Suprapubic skin (tissue), 4 donors: ENCODE data around the gene LYSMD1. TPM values are rescaled to one million over a fixed set of nuclear protein-coding genes. Genes with fewer than 3 reads are reported as not detected.

ENCODE experiments used
- DNase-seq, 2 donors: peaks; one replicate each; pipeline ENCODE4 v3.0.0-alpha.2; 2019; ENCODE audit warnings: low spot score in 2 of 2
- H3K27ac ChIP-seq: fragments of 200-600 bp; sonication (generic); one replicate; pipeline ENCODE4 v1.5.1; 2019
- H3K27me3 ChIP-seq: fragments of 200-600 bp; sonication (generic); one replicate; pipeline ENCODE4 v1.5.1; 2019
- H3K36me3 ChIP-seq: fragments of 200-600 bp; sonication (generic); one replicate; pipeline ENCODE4 v1.5.1; 2019
- H3K4me1 ChIP-seq: fragments of 200-600 bp; sonication (generic); one replicate; pipeline ENCODE4 v1.5.1; 2019
- H3K4me3 ChIP-seq: fragments of 200-600 bp; sonication (generic); one replicate; pipeline ENCODE4 v1.5.1; 2019; ENCODE audit warnings: mild to moderate bottlenecking
- H3K9me3 ChIP-seq: fragments of 200-600 bp; sonication (generic); one replicate; pipeline ENCODE4 v1.5.1; 2019
- CTCF ChIP-seq, 2 donors: fragments of 200-600 bp in 1 of 2; fragments of 450-650 bp in 1 of 2; sonication (generic) in 1 of 2; IDR thresholded peaks; one replicate each; pipeline ENCODE4 v1.5.1; 2016 to 2019; ENCODE audit warnings: antibody characterized with exemption in 2 of 2, mild to moderate bottlenecking in 1 of 2, moderate library complexity in 1 of 2
- EP300 ChIP-seq: sonication (generic); formaldehyde crosslinking; IDR thresholded peaks from one replicate; pipeline ENCODE4 v1.6.1; 2017; ENCODE audit warnings: antibody characterized with exemption
- POLR2A ChIP-seq, 2 donors: fragments of 450-650 bp; IDR thresholded peaks; one replicate each; pipeline ENCODE4 v1.6.1; 2017; ENCODE audit warnings: antibody characterized with exemption in 2 of 2, mild to moderate bottlenecking in 2 of 2, moderate library complexity in 2 of 2
- POLR2AphosphoS5 ChIP-seq, 3 donors: sonication (generic); formaldehyde crosslinking; IDR thresholded peaks; one replicate each; pipeline ENCODE4 v1.6.1; 2017; ENCODE audit warnings: antibody characterized with exemption in 3 of 3
- WGBS: methylation state at CpG from one replicate; pipeline ENCODE4 v1.1.5; 2018; 5-methylcytosine and 5-hydroxymethylcytosine counted together
- total RNA-seq, 4 donors: library from RNA; depleted of rRNA; stranded (reverse); fragments of >200 nt; gene quantifications; one replicate each; pipeline ENCODE4 v1.1.0, GENCODE V29; 2016

LYSMD1 gene
- total RNA-seq, 4 donors from 2014 or later: 8.4 to 15.2 (median 12.5) TPM

GRCh38 chr1:151147132-151147503 is 18.6 kb downstream of the LYSMD1 start:
- H3K36me3 ChIP-seq: peaks cover 4% of the 10 kb centered on the region
- H3K27me3 ChIP-seq: no peaks in the 10 kb centered on the region
- peak overlapping the region; percentile 91 for H3K4me3 ChIP-seq
- H3K4me1 ChIP-seq: peaks cover 27% of the 10 kb centered on the region
- TF ChIP-seq EP300 (no peak), CTCF (IDR thresholded peaks at IDR 0.05) (no peak), POLR2A (IDR thresholded peaks at IDR 0.05) (no peak), POLR2AphosphoS5 (IDR thresholded peaks at IDR 0.05) (no peak)
- 10% methylated on average over 7 of the region's 7 CpGs for WGBS
- peak overlapping the region; percentile 79 for H3K27ac ChIP-seq
- no peaks in the 10 kb centered on the region for H3K9me3 ChIP-seq
- no peak for DNase-seq

GRCh38 chr1:151146412-151147131 is 19.1 kb downstream of the LYSMD1 start, which contains the start of gene SEMA6C:
Gene SEMA6C, minus strand, starts transcription at chr1:151146631. Its CDS starts 4,010 bp downstream, at chr1:151142621.
- peak; percentile 96 to 97 for DNase-seq
- under 1% methylated on average over 26 of the region's 61 CpGs for WGBS
- Histone ChIP-seq H3K4me1 (peaks cover 27% of the 10 kb centered on the region), H3K27me3 (no peaks in the 10 kb centered on the region), H3K27ac (peak within 1 kb of the TSS; percentile 79), H3K9me3 (no peaks in the 10 kb centered on the region), H3K36me3 (peaks cover 5% of the 10 kb centered on the region), H3K4me3 (peak within 1 kb of the TSS; percentile 91)
- TF ChIP-seq POLR2A (IDR thresholded peaks at IDR 0.05) (no peak), EP300 (no peak), POLR2AphosphoS5 (IDR thresholded peaks at IDR 0.05) (no peak), CTCF (IDR thresholded peaks at IDR 0.05) (no peak)

- peak overlapping the region; percentile 91 for H3K4me3 ChIP-seq
- WGBS: under 1% methylated on average over 22 of the region's 26 CpGs
- peaks cover 5% of the 10 kb centered on the region for H3K36me3 ChIP-seq
- no peaks in the 10 kb centered on the region for H3K9me3 ChIP-seq
- H3K27me3 ChIP-seq: no peaks in the 10 kb centered on the region
- peaks cover 27% of the 10 kb centered on the region for H3K4me1 ChIP-seq
- peak overlapping the region; percentile 79 for H3K27ac ChIP-seq
- TF ChIP-seq POLR2A (IDR thresholded peaks at IDR 0.05): no peak
- no peak for TF ChIP-seq CTCF (IDR thresholded peaks at IDR 0.05)
- no peak for TF ChIP-seq EP300
- TF ChIP-seq POLR2AphosphoS5 (IDR thresholded peaks at IDR 0.05): no peak
- DNase-seq: no peak
Observed at GRCh38 chr1:151146072-151146411, 19.7 kb downstream of the LYSMD1 start.

DNA sequence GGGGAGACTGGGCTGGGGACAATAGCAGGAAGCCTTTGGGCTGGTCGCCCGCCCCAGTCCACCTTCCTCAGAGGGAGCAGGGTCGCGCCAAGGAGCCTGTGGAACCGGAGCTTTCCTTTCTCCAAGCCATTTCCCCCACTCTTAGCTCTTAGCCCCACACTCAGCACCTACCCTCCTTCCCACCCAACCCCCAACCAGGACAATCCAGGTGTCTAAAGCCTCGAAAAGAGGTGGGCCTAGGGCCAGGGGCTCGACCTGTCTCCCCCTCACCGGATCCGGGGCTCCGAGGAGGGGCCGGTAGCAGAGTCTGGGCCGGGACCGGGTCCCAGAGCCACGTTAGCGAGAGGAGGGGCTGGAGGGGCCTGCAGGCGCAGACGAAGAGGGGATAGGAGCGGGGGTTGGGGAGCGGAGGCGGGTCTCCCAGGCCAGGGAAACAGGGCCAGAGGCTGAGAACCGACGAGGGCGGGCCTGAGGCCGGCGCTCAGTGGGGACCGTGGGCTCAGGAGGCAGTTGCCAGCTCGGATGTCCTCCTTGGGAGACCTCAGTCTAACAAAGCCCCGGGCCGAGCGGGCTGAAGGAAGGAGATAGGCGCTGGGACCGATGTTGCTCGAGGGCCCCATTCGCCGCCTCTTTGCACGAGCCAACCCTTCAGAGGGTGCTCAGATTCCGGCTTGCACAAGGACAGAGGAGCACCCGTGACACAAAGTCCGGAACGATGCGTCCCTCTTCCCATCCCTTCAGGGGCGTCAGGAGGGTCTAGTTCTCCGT is 20.2 kb downstream of the LYSMD1 start:
- Histone ChIP-seq H3K4me3 (peak overlapping the region; percentile 91), H3K4me1 (peaks cover 27% of the 10 kb centered on the region), H3K27ac (peak overlapping the region; percentile 9), H3K36me3 (peaks cover 5% of the 10 kb centered on the region), H3K9me3 (no peaks in the 10 kb centered on the region), H3K27me3 (no peaks in the 10 kb centered on the region)
- no peak for DNase-seq
- 9% methylated on average over 39 of the region's 43 CpGs for WGBS
- TF ChIP-seq POLR2A (IDR thresholded peaks at IDR 0.05) (no peak), POLR2AphosphoS5 (IDR thresholded peaks at IDR 0.05) (no peak), CTCF (IDR thresholded peaks at IDR 0.05) (no peak), EP300 (no peak)
